HG03565 (cell line): ENCODE measurements around the gene TNFRSF21.

Source experiments
- ATAC-seq: cut with Tn5 transposase; IDR thresholded peaks from one replicate; pipeline ENCODE4 v1.9.1; 2021; ENCODE audit warnings: mild to moderate bottlenecking, moderate library complexity; ENCODE audit not compliant: unreplicated experiment

The TNFRSF21 gene

DNA sequence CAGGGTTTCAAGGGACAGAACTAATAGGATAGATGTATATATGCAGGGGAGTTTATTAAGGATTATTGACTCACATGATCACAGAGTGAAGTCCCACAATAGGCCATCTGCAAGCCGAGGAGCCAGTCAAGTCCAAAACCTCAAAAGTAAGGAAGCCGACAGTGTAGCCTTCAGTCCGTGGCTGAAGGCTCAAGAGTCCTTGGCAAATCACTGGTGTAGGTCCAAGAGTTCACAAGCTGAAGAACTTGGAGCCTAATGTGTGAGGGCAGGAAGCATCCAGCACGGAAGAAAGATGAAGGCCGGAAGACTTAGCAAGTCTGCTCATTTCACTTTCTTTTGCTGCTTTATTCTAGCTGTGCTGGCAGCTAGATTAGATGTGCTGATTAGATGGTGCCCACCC, 128.0 kb downstream of the TNFRSF21 start:
- no peak for ATAC-seq
